Activated T-cell treated with anti-CD3 and anti-CD28 coated beads, Interleukin-2, amount 50 U/mL, for 24 hours (primary cell): Measurements from ENCODE around the gene FAM236C.
"Not testable (repeated sequence)": the region's sequence is repeated elsewhere in the genome, so short reads cannot be mapped to it uniquely, and the experiment has no call there.

Experiments
- DNase-seq: peaks from one replicate; pipeline ENCODE4 v3.0.0-alpha.2; 2020
- H3K27ac Mint-ChIP-seq: 2 replicates; pipeline ENCODE4 v1.8.0; 2020; ENCODE audit warnings: mild to moderate bottlenecking, mixed read lengths
- H3K27me3 Mint-ChIP-seq: 2 replicates; pipeline ENCODE4 v1.8.0; 2020; ENCODE audit warnings: mixed read lengths
- H3K36me3 Mint-ChIP-seq: 2 replicates; pipeline ENCODE4 v1.8.0; 2020; ENCODE audit warnings: low read depth, mixed read lengths
- H3K4me1 Mint-ChIP-seq: 2 replicates; pipeline ENCODE4 v1.8.0; 2020; ENCODE audit warnings: low read depth, mixed read lengths
- H3K4me3 Mint-ChIP-seq: 2 replicates; pipeline ENCODE4 v1.8.0; 2020; ENCODE audit warnings: mild to moderate bottlenecking, moderate library complexity, mixed read lengths
- H3K9me3 Mint-ChIP-seq: 2 replicates; pipeline ENCODE4 v1.8.0; 2020; ENCODE audit warnings: mixed read lengths

FAM236C gene

GRCh38 chrX:72912315-72912714 lies at the start of gene FAM236C:
FAM236C (plus strand) TSS chrX:72912615; CDS start chrX:72912715, 100 bp downstream.
- DNase-seq, H3K27me3 Mint-ChIP-seq, H3K4me1 Mint-ChIP-seq, H3K4me3 Mint-ChIP-seq, H3K27ac Mint-ChIP-seq, H3K9me3 Mint-ChIP-seq, H3K36me3 Mint-ChIP-seq: not testable (repeated sequence)

GRCh38 chrX:72882898-72883297 lies 29.5 kb upstream of the FAM236C start:
- DNase-seq, H3K27me3 Mint-ChIP-seq, H3K27ac Mint-ChIP-seq, H3K4me1 Mint-ChIP-seq, H3K36me3 Mint-ChIP-seq, H3K4me3 Mint-ChIP-seq, H3K9me3 Mint-ChIP-seq: not testable (repeated sequence)

GRCh38 chrX:72889740-72890139 lies 22.7 kb upstream of the FAM236C start:
- not testable (repeated sequence) for H3K4me1 Mint-ChIP-seq, H3K27ac Mint-ChIP-seq, H3K9me3 Mint-ChIP-seq, H3K36me3 Mint-ChIP-seq, DNase-seq, H3K27me3 Mint-ChIP-seq, H3K4me3 Mint-ChIP-seq

GRCh38 chrX:72916096-72916495 lies 3.7 kb downstream of the FAM236C start:
- H3K27me3 Mint-ChIP-seq, H3K27ac Mint-ChIP-seq, H3K4me3 Mint-ChIP-seq, H3K9me3 Mint-ChIP-seq, H3K4me1 Mint-ChIP-seq, DNase-seq, H3K36me3 Mint-ChIP-seq: not testable (repeated sequence)

- DNase-seq: not testable (repeated sequence)
These were observed 19.9 kb downstream of the FAM236C start for GRCh38 chrX:72932283-72932682.

GRCh38 chrX:72936455-72936854 lies 24.0 kb downstream of the FAM236C start:
- H3K4me1 Mint-ChIP-seq, H3K4me3 Mint-ChIP-seq, H3K36me3 Mint-ChIP-seq, H3K27me3 Mint-ChIP-seq, H3K9me3 Mint-ChIP-seq, DNase-seq, H3K27ac Mint-ChIP-seq: not testable (repeated sequence)

More at GRCh38 chrX:72932283-72932682, 19.9 kb downstream of the FAM236C start:
- not testable (repeated sequence) for H3K9me3 Mint-ChIP-seq, H3K27ac Mint-ChIP-seq, H3K27me3 Mint-ChIP-seq, H3K36me3 Mint-ChIP-seq, H3K4me1 Mint-ChIP-seq, H3K4me3 Mint-ChIP-seq

GRCh38 chrX:72936882-72937455 lies 24.6 kb downstream of the FAM236C start:
- not testable (repeated sequence) for H3K36me3 Mint-ChIP-seq, H3K9me3 Mint-ChIP-seq, H3K4me1 Mint-ChIP-seq, H3K4me3 Mint-ChIP-seq, DNase-seq, H3K27ac Mint-ChIP-seq, H3K27me3 Mint-ChIP-seq

- H3K9me3 Mint-ChIP-seq, H3K36me3 Mint-ChIP-seq, H3K4me1 Mint-ChIP-seq, H3K27ac Mint-ChIP-seq, H3K4me3 Mint-ChIP-seq, H3K27me3 Mint-ChIP-seq, DNase-seq: not testable (repeated sequence)
These were observed 25.5 kb downstream of the FAM236C start, which contains the start of gene FAM236A for GRCh38 chrX:72937906-72938305. FAM236A (plus strand) TSS chrX:72938206; CDS start chrX:72938263, 57 bp downstream.

GRCh38 chrX:72942272-72942671 lies 29.9 kb downstream of the FAM236C start:
- H3K4me3 Mint-ChIP-seq, DNase-seq, H3K27me3 Mint-ChIP-seq, H3K9me3 Mint-ChIP-seq, H3K27ac Mint-ChIP-seq, H3K36me3 Mint-ChIP-seq, H3K4me1 Mint-ChIP-seq: not testable (repeated sequence)

GRCh38 chrX:72943035-72943818 lies 30.8 kb downstream of the FAM236C start:
- not testable (repeated sequence) for DNase-seq, H3K27me3 Mint-ChIP-seq, H3K4me1 Mint-ChIP-seq, H3K4me3 Mint-ChIP-seq, H3K27ac Mint-ChIP-seq, H3K36me3 Mint-ChIP-seq, H3K9me3 Mint-ChIP-seq

GRCh38 chrX:72943819-72944169 lies 31.4 kb downstream of the FAM236C start, which contains the start of gene DMRTC1:
DMRTC1 (minus strand) TSS chrX:72943837; CDS start chrX:72875694, 68,143 bp downstream.
- H3K4me3 Mint-ChIP-seq, DNase-seq, H3K27ac Mint-ChIP-seq, H3K4me1 Mint-ChIP-seq, H3K27me3 Mint-ChIP-seq, H3K36me3 Mint-ChIP-seq, H3K9me3 Mint-ChIP-seq: not testable (repeated sequence)

- H3K4me3 Mint-ChIP-seq, H3K9me3 Mint-ChIP-seq, DNase-seq, H3K36me3 Mint-ChIP-seq, H3K4me1 Mint-ChIP-seq, H3K27ac Mint-ChIP-seq, H3K27me3 Mint-ChIP-seq: not testable (repeated sequence)
These were observed 47.6 kb downstream of the FAM236C start for GRCh38 chrX:72959971-72960370.
